ENCODE results near the gene AP5M1. TPM values are rescaled to one million over a fixed set of nuclear protein-coding genes. Genes with fewer than 3 reads are reported as not detected.

AP5M1 gene
- total RNA-seq, 1 donor from 2014 or later, result 79.1 TPM

DNA sequence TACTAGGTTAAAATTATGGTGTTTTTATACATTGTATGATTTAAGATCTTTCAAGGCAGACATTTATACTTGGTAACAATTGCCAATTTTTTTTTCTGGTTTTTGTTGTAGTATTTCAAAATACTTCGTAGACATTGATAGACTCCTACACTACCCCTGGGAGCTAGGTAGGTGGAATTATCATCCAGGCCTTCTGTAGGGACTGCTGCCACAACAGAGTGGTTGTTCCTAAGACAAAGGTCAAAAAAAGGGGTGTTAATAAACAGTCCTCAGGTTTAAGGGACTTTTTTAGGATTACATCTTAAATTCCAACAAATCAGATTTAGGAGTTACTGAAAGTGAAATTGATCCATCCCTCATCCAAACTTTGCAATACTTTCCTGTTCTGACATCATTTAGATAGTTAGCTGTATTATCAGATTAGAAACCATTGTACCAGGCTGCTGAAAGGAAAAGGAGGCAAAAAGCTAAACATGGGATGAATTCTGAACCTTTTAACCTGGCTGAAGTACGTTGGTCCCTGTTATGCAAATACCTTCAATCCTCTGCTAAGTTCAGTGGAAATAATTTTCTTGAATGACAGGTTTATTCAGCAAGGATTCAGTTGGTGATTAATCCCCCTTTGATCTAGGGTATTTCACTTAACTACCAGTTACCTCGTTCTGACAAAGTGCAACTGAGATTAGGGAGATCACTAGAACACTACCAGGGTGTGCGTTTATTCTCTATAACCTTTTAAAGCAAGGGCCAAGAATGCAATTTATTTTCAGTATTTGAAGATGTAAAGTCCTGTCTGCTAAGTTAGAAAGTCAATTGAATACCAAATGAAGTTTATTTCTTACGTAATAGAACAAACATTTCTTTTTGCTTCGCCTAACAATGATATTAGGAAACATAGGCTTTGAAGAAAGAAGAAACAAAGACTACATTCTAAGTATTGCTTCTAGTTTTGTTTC lies 23.2 kb downstream of the AP5M1 start:
- Histone ChIP-seq H3K4me1 (peaks cover 94% of the 10 kb centered on the region), H3K9ac (no peak overlapping the region), H3K79me2 (ENCODE audit: low read depth) (no peaks in the 10 kb centered on the region), H3K27me3 (no peaks in the 10 kb centered on the region), H3K4me3 (peak overlapping the region; percentile 30), H3K36me3 (peaks cover 3% of the 10 kb centered on the region), H3K9me3 (ENCODE audit: low read depth) (no peaks in the 10 kb centered on the region), H3K27ac (peak overlapping the region; percentile 99), H2AFZ (replicated peaks) (no peak overlapping the region), H3F3A (ENCODE audit: low read depth) (peaks cover 73% of the 10 kb centered on the region), H4K20me1 (ENCODE audit: low read depth) (no peaks in the 10 kb centered on the region), H3K4me2 (peak overlapping the region; percentile 74)
- Mint-ChIP-seq H3K9me3 (no peaks in the 10 kb centered on the region), H3K4me1 (peaks cover 65% of the 10 kb centered on the region), H3K4me3 (peak overlapping the region; percentile 4), H3K27ac (peak overlapping the region; percentile 94), H3K27me3 (ENCODE audit: insufficient read depth, low read depth) (no peaks in the 10 kb centered on the region), H3K36me3 (no peaks in the 10 kb centered on the region)
- peak; percentile 79 for DNase-seq (ENCODE audit: low spot score)
- TF ChIP-seq EZH2phosphoT487 (IDR thresholded peaks at IDR 0.05) (peak; percentile 74), EZH2 (IDR thresholded peaks at IDR 0.05) (no peak)

DNA sequence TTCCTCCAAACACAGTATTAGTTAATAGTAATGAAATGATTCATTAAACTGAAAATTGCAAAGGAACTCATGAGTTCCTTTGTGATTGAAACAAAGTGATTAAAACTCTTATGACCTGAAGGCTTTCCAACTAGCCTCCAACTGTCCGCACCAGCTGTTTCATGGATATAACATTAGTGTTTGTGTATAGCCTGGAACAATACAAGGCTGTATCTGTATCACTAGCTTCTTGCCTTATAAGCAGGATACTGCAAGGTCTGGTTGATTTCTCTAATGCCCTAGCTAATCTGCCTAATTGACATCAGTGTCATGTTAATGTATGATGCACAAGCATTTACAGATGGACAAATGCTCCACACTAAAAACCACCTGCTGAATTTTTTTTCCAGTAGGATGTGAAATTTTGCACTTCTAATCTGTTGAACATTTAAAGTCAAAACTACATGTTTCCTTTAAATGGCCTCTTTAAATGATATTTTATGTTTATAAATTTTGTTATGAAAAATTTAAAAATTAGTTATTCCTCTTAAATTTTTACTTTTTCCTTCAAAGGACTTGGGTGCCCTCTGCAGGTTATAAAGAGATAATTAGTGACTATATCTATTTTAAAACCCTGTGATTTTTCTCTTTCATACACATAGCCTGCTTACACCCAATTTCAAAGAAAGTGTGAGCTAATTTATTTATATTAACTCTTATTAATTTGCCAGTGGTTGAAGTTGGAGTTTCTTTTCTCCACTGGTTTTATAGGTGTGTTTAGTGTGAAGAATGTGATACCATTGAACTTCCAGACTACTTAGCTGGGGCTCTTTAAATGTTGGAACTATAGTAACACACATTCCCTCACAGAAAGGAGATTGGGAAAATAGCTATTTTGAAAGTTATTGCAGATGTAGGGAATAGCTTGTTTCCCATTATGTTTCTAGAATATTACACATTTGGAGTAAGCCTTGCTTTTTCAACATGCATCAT lies 25.4 kb downstream of the AP5M1 start:
- Histone ChIP-seq H4K20me1 (ENCODE audit: low read depth) (no peaks in the 10 kb centered on the region), H3K9me3 (ENCODE audit: low read depth) (no peaks in the 10 kb centered on the region), H3K4me3 (no peak overlapping the region), H3K4me1 (peaks cover 96% of the 10 kb centered on the region), H3F3A (ENCODE audit: low read depth) (peaks cover 62% of the 10 kb centered on the region), H3K4me2 (peak overlapping the region; percentile 74), H3K79me2 (ENCODE audit: low read depth) (no peaks in the 10 kb centered on the region), H3K9ac (no peak overlapping the region), H3K36me3 (no peaks in the 10 kb centered on the region), H3K27me3 (no peaks in the 10 kb centered on the region), H2AFZ (replicated peaks) (no peak overlapping the region), H3K27ac (peak overlapping the region; percentile 99)
- H3K27ac Mint-ChIP-seq, result peak overlapping the region; percentile 97
- no peak overlapping the region for H3K4me3 Mint-ChIP-seq
- no peak for TF ChIP-seq EZH2 (IDR thresholded peaks at IDR 0.05)
- TF ChIP-seq EZH2phosphoT487 (IDR thresholded peaks at IDR 0.05), result no peak
- TF ChIP-seq, protein P1, sequence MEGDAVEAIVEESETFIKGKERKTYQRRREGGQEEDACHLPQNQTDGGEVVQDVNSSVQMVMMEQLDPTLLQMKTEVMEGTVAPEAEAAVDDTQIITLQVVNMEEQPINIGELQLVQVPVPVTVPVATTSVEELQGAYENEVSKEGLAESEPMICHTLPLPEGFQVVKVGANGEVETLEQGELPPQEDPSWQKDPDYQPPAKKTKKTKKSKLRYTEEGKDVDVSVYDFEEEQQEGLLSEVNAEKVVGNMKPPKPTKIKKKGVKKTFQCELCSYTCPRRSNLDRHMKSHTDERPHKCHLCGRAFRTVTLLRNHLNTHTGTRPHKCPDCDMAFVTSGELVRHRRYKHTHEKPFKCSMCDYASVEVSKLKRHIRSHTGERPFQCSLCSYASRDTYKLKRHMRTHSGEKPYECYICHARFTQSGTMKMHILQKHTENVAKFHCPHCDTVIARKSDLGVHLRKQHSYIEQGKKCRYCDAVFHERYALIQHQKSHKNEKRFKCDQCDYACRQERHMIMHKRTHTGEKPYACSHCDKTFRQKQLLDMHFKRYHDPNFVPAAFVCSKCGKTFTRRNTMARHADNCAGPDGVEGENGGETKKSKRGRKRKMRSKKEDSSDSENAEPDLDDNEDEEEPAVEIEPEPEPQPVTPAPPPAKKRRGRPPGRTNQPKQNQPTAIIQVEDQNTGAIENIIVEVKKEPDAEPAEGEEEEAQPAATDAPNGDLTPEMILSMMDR (IDR thresholded peaks at IDR 0.05), result peak; percentile 52
- no peaks in the 10 kb centered on the region for H3K27me3 Mint-ChIP-seq (ENCODE audit: insufficient read depth, low read depth)
- DNase-seq (ENCODE audit: low spot score), result peak; percentile 22
- no peaks in the 10 kb centered on the region for H3K9me3 Mint-ChIP-seq
- peaks cover 61% of the 10 kb centered on the region for H3K4me1 Mint-ChIP-seq
- no peaks in the 10 kb centered on the region for H3K36me3 Mint-ChIP-seq

DNA sequence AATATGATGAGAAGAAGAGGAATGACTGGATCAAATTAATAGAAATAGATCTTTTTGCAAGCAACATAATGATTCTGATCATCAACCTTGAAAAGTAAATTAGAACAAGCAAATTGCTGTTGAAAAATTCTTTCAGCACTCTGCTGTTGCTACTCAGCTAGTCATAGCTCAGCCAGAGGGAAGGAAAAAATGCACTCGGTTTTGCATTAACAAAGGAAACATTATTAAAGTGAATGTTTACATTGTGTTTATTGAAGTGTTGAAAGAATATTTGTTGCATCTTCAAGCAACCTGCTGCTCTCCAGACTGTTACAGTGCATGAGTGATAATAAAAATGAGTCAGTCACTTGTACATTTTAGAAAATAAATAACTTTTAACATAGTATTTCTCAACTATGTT lies 26.5 kb downstream of the AP5M1 start:
- peak overlapping the region; percentile 87 for H3K27ac Mint-ChIP-seq
- TF ChIP-seq EZH2phosphoT487 (IDR thresholded peaks at IDR 0.05), result no peak
- TF ChIP-seq, protein P1 (IDR thresholded peaks at IDR 0.05), result no peak
- TF ChIP-seq EZH2 (IDR thresholded peaks at IDR 0.05), result no peak

More for the DNA sequence above, 26.5 kb downstream of the AP5M1 start:
- Histone ChIP-seq H3K79me2 (ENCODE audit: low read depth) (no peaks in the 10 kb centered on the region), H2AFZ (replicated peaks) (no peak overlapping the region), H3K9me3 (ENCODE audit: low read depth) (no peaks in the 10 kb centered on the region), H4K20me1 (ENCODE audit: low read depth) (no peaks in the 10 kb centered on the region), H3K4me3 (no peak overlapping the region), H3K27me3 (no peaks in the 10 kb centered on the region), H3K9ac (no peak overlapping the region), H3K4me1 (peaks cover 96% of the 10 kb centered on the region), H3K36me3 (no peaks in the 10 kb centered on the region), H3K27ac (peak overlapping the region; percentile 46), H3F3A (ENCODE audit: low read depth) (peaks cover 51% of the 10 kb centered on the region), H3K4me2 (no peak overlapping the region)
- Mint-ChIP-seq H3K4me3 (no peak overlapping the region), H3K9me3 (no peaks in the 10 kb centered on the region), H3K36me3 (no peaks in the 10 kb centered on the region), H3K27me3 (ENCODE audit: insufficient read depth, low read depth) (no peaks in the 10 kb centered on the region), H3K4me1 (peaks cover 58% of the 10 kb centered on the region)
- no peak for DNase-seq (ENCODE audit: low spot score)

Measured in neural progenitor cell (in vitro differentiated cells).